GM19452 (cell line): ENCODE data around the gene MYLK.

Source experiments
- ATAC-seq: cut with Tn5 transposase; IDR thresholded peaks from one replicate; pipeline ENCODE4 v1.9.1; 2021; ENCODE audit not compliant: unreplicated experiment

The MYLK gene

GRCh38 chr3:123778991-123779622 lies 105.0 kb downstream of the MYLK start:
- no peak for ATAC-seq

GRCh38 chr3:123778525-123778924 lies 105.6 kb downstream of the MYLK start:
- no peak for ATAC-seq

GRCh38 chr3:123776071-123776782 lies 107.9 kb downstream of the MYLK start:
- no peak for ATAC-seq

GRCh38 chr3:123774474-123774873 lies 109.7 kb downstream of the MYLK start:
- ATAC-seq: no peak

GRCh38 chr3:123773681-123774431 lies 110.3 kb downstream of the MYLK start:
- no peak for ATAC-seq

GRCh38 chr3:123769356-123769743 lies 114.8 kb downstream of the MYLK start:
- ATAC-seq: no peak

- no peak for ATAC-seq
These were observed 115.4 kb downstream of the MYLK start for GRCh38 chr3:123768480-123769355.

GRCh38 chr3:123767564-123768292 lies 116.4 kb downstream of the MYLK start:
- no peak for ATAC-seq

- no peak for ATAC-seq
These were observed 117.1 kb downstream of the MYLK start for GRCh38 chr3:123767009-123767372.

- ATAC-seq: no peak
These were observed 117.7 kb downstream of the MYLK start for GRCh38 chr3:123766193-123767008.

- ATAC-seq: peak; percentile 80
These were observed 118.5 kb downstream of the MYLK start for GRCh38 chr3:123765475-123766128.

GRCh38 chr3:123764647-123765046 lies 119.5 kb downstream of the MYLK start:
- ATAC-seq: no peak

GRCh38 chr3:123762805-123763204 lies 121.3 kb downstream of the MYLK start:
- ATAC-seq: no peak

GRCh38 chr3:123760817-123761216 lies 123.3 kb downstream of the MYLK start:
- no peak for ATAC-seq

GRCh38 chr3:123759871-123760270 lies 124.3 kb downstream of the MYLK start:
- no peak for ATAC-seq

GRCh38 chr3:123759311-123759710 lies 124.8 kb downstream of the MYLK start:
- no peak for ATAC-seq

GRCh38 chr3:123758081-123758564 lies 126.0 kb downstream of the MYLK start:
- no peak for ATAC-seq

- ATAC-seq: no peak
These were observed 126.7 kb downstream of the MYLK start for GRCh38 chr3:123757281-123757940.
